MM.1S (cell line): ENCODE data around the gene ARHGEF12.

Source experiments
- EZH2 ChIP-seq: fragments of 300-600 bp; sonication (generic); optimal IDR thresholded peaks from 2 replicates; pipeline ENCODE3; 2017; ENCODE audit warnings: low read depth, mild to moderate bottlenecking, antibody characterized with exemption, low read length, mixed read lengths
- EZH2phosphoT487 ChIP-seq: fragments of 300-600 bp; sonication (generic); IDR thresholded peaks from 2 replicates; pipeline ENCODE4 v1.6.1; 2018; ENCODE audit warnings: antibody characterized with exemption, low read length
- TF ChIP-seq, protein P1 (sequence below): fragments of 300-600 bp; sonication (generic); IDR thresholded peaks from 2 replicates; pipeline ENCODE4 v1.5.1; 2016; ENCODE audit warnings: antibody characterized with exemption, low read length, mixed read lengths

DNA sequence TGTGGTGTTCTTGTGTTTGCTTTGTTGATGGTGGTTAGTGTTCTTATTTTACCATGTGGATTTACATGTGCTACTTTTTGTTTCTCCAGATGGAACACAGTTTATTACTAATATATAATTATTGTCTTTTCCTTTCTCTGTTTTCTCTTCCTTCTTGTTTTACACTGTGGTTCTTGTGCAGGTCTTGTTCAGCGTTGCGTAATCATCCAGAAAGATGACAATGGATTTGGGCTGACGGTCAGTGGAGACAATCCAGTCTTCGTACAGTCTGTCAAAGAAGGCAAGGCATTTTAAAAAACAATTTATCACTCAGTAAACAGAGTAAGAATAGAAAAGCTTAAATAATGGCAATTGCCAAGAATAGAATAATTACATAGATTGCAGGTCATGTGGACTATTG is 84.4 kb downstream of the ARHGEF12 start:
- TF ChIP-seq, protein P1, sequence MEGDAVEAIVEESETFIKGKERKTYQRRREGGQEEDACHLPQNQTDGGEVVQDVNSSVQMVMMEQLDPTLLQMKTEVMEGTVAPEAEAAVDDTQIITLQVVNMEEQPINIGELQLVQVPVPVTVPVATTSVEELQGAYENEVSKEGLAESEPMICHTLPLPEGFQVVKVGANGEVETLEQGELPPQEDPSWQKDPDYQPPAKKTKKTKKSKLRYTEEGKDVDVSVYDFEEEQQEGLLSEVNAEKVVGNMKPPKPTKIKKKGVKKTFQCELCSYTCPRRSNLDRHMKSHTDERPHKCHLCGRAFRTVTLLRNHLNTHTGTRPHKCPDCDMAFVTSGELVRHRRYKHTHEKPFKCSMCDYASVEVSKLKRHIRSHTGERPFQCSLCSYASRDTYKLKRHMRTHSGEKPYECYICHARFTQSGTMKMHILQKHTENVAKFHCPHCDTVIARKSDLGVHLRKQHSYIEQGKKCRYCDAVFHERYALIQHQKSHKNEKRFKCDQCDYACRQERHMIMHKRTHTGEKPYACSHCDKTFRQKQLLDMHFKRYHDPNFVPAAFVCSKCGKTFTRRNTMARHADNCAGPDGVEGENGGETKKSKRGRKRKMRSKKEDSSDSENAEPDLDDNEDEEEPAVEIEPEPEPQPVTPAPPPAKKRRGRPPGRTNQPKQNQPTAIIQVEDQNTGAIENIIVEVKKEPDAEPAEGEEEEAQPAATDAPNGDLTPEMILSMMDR: no peak
- TF ChIP-seq EZH2 (no peak), EZH2phosphoT487 (no peak)
